GM12892 (cell line): ENCODE measurements around the gene TPRKB.

Experiments used
- POLR2A ChIP-seq: IDR thresholded peaks from 2 replicates; pipeline ENCODE4 v1.6.1; 2011; ENCODE audit warnings: low read depth, low read length, control low read depth
- POLR2AphosphoS5 ChIP-seq: IDR thresholded peaks from 2 replicates; pipeline ENCODE4 v1.6.1; 2011; ENCODE audit warnings: low read depth, low read length, control low read depth
- TAF1 ChIP-seq: IDR thresholded peaks from 2 replicates; pipeline ENCODE4 v1.6.1; 2011; ENCODE audit warnings: low read depth, mild to moderate bottlenecking, control low read depth, low read length, borderline replicate concordance

DNA sequence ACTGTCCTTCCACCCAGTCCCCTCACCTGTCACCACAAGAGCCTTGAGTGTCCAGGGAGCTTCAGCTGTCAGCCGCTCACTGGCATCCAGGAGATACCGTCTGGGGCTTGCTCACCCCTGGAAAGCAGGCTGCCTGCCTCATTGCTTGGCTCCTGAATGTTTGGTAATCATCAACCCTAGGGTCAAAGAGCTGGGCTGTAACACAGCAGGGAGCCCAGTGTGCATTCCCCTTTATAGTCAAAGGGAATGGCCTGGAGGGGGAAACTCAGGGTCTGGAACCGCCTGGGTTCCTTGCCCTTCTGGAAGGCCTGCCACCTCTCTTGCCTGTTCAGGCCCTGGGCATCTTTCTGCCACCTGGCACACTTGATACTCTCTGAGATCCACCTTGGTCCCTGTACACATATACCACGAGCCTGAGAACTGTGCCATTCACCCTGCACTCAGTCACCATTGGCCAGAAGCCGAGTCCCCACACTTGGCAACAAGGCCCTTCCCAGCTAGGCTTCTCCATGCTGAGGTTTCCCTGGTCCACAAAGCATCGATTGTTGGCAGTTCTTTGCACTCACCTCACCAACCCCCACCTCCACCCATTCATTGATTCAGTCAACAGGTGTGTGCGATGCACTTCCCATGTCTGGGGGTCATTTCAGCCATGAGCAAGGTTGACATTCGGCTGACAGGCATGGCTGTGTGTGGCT is 35.0 kb downstream of the TPRKB start:
- no peak for TF ChIP-seq POLR2A
- TF ChIP-seq POLR2AphosphoS5 = no peak
- no peak for TF ChIP-seq TAF1
